Measurements from ENCODE around the gene IFT57.

IFT57 gene

GRCh38 chr3:108241721-108242120, 19.5 kb upstream of the IFT57 start:
- no peaks in the 10 kb centered on the region for H4K20me1 ChIP-seq (ENCODE audit: insufficient read depth, low read length)
- TF ChIP-seq EZH2phosphoT487 (IDR thresholded peaks at IDR 0.05; ENCODE audit: low read length), result no peak
- TF ChIP-seq EZH2 (optimal IDR thresholded peaks at IDR 0.05; ENCODE audit: low read depth, low read length), result no peak
- TF ChIP-seq CTCF (IDR thresholded peaks at IDR 0.05; ENCODE audit: low read length), result no peak
- H3K36me3 ChIP-seq (replicated peaks; ENCODE audit: insufficient read depth, low read length), result no peaks in the 10 kb centered on the region
- no peaks in the 10 kb centered on the region for H3K9me2 ChIP-seq (replicated peaks; ENCODE audit: insufficient read depth, low read length)
- H3K79me2 ChIP-seq (ENCODE audit: low read length), result no peaks in the 10 kb centered on the region
- H3K9ac ChIP-seq (ENCODE audit: low read length), result no peak overlapping the region
- DNase-seq, result no peak
- no peak overlapping the region for H3K4me3 ChIP-seq (ENCODE audit: low read length)
- no peak overlapping the region for H3K4me2 ChIP-seq (ENCODE audit: low read depth, low read length)
- no peaks in the 10 kb centered on the region for H3K27me3 ChIP-seq (replicated peaks; ENCODE audit: insufficient read depth, low read length)
- H3K9me3 ChIP-seq (replicated peaks; ENCODE audit: insufficient read depth, low read length), result no peaks in the 10 kb centered on the region
- H3K27ac ChIP-seq (ENCODE audit: low read length), result no peak overlapping the region
- no peak overlapping the region for H2AFZ ChIP-seq (ENCODE audit: low read length)
- H3K4me1 ChIP-seq (ENCODE audit: low read length), result no peaks in the 10 kb centered on the region
- H3F3A ChIP-seq (ENCODE audit: insufficient read depth, low read length), result no peaks in the 10 kb centered on the region

DNA sequence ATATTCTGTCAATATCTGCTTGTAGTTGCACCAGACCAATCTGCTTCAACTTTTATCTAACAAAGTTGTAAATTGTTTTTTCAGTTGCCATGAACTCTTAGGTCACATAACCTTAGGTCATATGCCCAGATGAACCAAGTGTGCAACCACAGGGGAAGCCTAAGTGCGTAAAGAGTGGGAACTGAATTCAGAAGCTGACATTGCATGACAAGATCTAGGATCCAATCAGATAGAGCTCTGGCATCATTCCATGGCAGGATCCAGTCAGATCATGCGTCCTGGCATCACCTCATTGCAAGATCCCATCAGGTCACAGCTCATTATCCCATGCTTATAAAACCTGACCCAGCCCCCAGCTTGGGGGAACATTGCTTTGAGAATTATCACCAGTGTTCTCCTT, 18.9 kb upstream of the IFT57 start:
- Histone ChIP-seq H3K27ac (ENCODE audit: low read length) (no peak overlapping the region), H3K27me3 (replicated peaks; ENCODE audit: insufficient read depth, low read length) (no peaks in the 10 kb centered on the region), H3K36me3 (replicated peaks; ENCODE audit: insufficient read depth, low read length) (no peaks in the 10 kb centered on the region), H2AFZ (ENCODE audit: low read length) (no peak overlapping the region), H3K4me1 (ENCODE audit: low read length) (no peaks in the 10 kb centered on the region), H4K20me1 (ENCODE audit: insufficient read depth, low read length) (no peaks in the 10 kb centered on the region), H3K4me2 (ENCODE audit: low read depth, low read length) (no peak overlapping the region), H3K9me3 (replicated peaks; ENCODE audit: insufficient read depth, low read length) (no peaks in the 10 kb centered on the region), H3K9me2 (replicated peaks; ENCODE audit: insufficient read depth, low read length) (no peaks in the 10 kb centered on the region), H3K4me3 (ENCODE audit: low read length) (no peak overlapping the region), H3F3A (ENCODE audit: insufficient read depth, low read length) (no peaks in the 10 kb centered on the region), H3K79me2 (ENCODE audit: low read length) (no peaks in the 10 kb centered on the region), H3K9ac (ENCODE audit: low read length) (no peak overlapping the region)
- no peak for TF ChIP-seq CTCF (IDR thresholded peaks at IDR 0.05; ENCODE audit: low read length)
- no peak for TF ChIP-seq EZH2 (optimal IDR thresholded peaks at IDR 0.05; ENCODE audit: low read depth, low read length)
- no peak for TF ChIP-seq EZH2phosphoT487 (IDR thresholded peaks at IDR 0.05; ENCODE audit: low read length)
- DNase-seq, result no peak

DNA sequence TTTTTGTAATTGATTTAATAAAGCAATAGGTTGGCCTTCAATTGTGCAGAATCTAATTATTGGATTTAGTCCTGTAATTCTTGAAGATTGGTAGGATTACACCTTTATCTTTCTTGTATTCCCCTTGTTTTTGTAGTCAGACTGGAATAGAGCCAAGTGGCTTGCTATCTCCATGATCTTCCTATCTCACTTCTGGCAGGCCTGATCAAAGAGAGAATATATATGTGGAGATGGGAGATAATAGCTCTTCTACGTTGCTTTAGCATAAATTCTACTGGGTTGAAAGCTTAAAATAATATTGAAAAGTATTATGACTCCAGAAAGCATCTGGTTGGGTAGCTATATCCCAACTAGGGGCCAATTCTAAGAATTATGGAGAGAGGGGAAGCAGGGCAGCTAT, 16.9 kb upstream of the IFT57 start:
- H3K4me1 ChIP-seq (ENCODE audit: low read length), result no peaks in the 10 kb centered on the region
- H3K79me2 ChIP-seq (ENCODE audit: low read length), result no peaks in the 10 kb centered on the region
- no peak overlapping the region for H3K27ac ChIP-seq (ENCODE audit: low read length)
- TF ChIP-seq EZH2phosphoT487 (IDR thresholded peaks at IDR 0.05; ENCODE audit: low read length), result no peak
- no peak for TF ChIP-seq EZH2 (optimal IDR thresholded peaks at IDR 0.05; ENCODE audit: low read depth, low read length)
- no peak for TF ChIP-seq CTCF (IDR thresholded peaks at IDR 0.05; ENCODE audit: low read length)
- no peaks in the 10 kb centered on the region for H3K9me3 ChIP-seq (replicated peaks; ENCODE audit: insufficient read depth, low read length)
- H3K9ac ChIP-seq (ENCODE audit: low read length), result no peak overlapping the region
- no peak for DNase-seq
- H3K4me3 ChIP-seq (ENCODE audit: low read length), result no peak overlapping the region
- no peaks in the 10 kb centered on the region for H3K27me3 ChIP-seq (replicated peaks; ENCODE audit: insufficient read depth, low read length)
- no peaks in the 10 kb centered on the region for H3K36me3 ChIP-seq (replicated peaks; ENCODE audit: insufficient read depth, low read length)
- no peak overlapping the region for H3K4me2 ChIP-seq (ENCODE audit: low read depth, low read length)
- H2AFZ ChIP-seq (ENCODE audit: low read length), result no peak overlapping the region
- no peaks in the 10 kb centered on the region for H3K9me2 ChIP-seq (replicated peaks; ENCODE audit: insufficient read depth, low read length)
- no peaks in the 10 kb centered on the region for H4K20me1 ChIP-seq (ENCODE audit: insufficient read depth, low read length)
- no peaks in the 10 kb centered on the region for H3F3A ChIP-seq (ENCODE audit: insufficient read depth, low read length)
